HG03354 (cell line): ENCODE data around the gene SPINK4.

ENCODE experiments used
- ATAC-seq: cut with Tn5 transposase; IDR thresholded peaks from one replicate; pipeline ENCODE4 v1.9.1; 2021; ENCODE audit warnings: mild to moderate bottlenecking; ENCODE audit not compliant: unreplicated experiment, poor library complexity, severe bottlenecking

Gene SPINK4

DNA sequence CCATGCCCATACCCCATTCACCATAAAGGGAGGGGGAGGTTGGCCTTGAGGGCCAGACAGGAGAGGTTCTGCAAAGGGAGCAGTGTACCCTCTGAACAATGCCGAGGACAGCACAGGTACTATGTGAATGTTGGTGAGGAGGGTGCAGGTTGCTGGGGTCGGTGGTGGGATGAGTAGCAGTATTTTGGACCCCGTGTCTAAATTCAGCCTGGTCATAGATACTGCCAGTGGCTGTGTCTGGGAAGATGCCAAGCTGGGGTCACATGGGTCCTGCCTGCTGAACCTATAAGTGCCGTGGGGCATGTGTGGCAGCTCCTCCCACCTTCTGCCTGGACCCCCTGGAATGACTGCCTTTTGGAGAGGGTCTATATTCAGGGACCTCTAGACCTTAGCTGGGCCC, 11.4 kb upstream of the SPINK4 start:
- ATAC-seq = no peak

GRCh38 chr9:33229359-33230114, 10.4 kb upstream of the SPINK4 start:
- ATAC-seq = no peak

DNA sequence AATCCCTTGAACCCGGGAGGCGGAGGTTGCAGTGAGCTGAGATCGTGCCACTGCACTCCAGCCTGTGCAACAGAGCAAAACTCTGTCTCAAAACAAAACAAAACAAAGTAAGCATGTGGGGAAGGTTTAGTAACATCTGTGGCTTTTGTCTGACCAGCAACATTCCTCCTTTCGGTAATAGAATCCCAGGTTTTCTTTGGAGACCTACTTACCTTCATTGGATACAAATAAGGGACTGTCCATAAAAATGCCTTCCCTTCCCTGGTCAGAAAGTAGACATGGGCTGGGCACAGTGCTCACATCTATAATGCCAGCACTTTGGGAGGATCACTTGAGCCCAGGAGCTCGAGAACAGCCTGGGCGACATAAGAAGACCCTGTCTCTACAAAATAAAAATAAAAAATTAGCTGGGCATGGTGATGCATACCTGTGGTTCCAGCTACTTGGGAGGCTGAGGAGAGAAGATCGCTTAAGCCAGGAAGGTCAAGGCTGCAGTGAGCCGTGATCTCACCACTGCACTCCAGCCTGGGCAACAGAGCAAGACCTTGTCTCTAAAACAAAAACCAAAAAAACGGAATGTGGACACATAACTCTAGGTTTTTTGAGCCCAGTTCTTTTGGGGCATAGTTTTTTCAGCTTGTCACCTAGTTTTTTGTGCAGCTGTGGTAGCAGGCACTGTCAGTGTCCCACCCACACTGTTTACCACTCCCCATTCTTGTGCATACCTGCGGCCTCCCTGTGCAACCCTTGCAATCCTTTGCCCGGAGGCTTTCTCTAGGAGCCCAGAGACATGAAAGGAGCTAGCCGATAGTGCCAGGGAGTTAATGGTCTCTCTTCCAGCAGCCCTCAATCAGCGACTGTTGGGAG, 9.0 kb upstream of the SPINK4 start:
- no peak for ATAC-seq

- no peak for ATAC-seq
Measured at GRCh38 chr9:33231623-33231942, 8.4 kb upstream of the SPINK4 start.

DNA sequence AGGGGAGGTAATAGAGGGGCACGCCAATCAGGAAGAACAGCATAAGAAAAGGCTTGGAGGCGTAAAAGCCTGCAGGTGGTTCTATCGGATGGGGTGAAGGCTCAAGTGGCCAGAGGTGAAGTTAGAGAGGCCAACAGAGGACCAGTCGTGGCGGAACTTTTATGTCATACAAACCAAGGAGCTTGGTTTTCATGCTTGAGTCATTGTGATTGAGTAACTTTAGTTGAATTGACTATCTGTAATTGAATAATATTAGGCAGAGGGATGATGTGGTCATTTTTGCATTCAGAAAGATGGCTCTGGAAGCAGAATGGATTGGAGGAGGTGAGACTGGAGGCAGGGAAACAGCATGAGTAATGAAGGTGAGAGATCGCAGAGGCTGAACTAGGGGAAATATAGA, 7.2 kb upstream of the SPINK4 start:
- no peak for ATAC-seq

DNA sequence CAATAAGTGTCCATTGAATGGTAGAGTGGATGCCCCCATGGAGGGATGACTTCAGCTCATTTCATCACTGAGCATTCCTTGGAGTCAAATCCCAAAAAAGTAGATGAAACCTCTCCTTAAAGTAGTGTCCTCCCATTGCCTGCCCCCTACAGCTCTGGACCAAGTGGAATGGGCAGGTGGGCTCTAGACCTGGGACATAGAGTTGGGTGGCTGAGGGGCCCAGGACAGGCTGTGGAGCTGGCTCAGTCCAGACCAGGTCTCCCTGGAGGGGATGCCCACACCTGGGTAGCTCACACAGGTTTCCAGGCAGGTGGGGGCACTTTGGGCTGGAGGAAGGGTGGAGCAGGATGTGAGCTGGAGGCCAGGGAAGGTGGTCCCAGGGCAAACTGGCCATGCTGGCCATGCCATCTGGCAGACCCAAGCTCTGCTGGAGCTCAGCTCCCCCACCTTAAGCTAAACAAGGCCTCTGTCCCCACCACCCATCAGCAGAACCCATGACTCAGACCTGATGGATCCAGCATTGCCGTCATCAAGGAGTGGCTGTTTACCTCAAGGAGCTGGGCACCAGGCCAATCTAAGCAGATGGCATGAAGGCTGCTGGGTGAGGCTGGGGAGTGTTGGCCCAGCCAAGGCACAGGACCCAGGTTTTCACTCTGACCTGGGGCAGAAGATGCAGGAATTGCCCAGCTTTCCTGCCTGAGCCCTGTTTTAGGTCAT, 6.2 kb upstream of the SPINK4 start:
- ATAC-seq = no peak

- ATAC-seq = no peak
Measured at GRCh38 chr9:33234511-33235467, 5.2 kb upstream of the SPINK4 start.

DNA sequence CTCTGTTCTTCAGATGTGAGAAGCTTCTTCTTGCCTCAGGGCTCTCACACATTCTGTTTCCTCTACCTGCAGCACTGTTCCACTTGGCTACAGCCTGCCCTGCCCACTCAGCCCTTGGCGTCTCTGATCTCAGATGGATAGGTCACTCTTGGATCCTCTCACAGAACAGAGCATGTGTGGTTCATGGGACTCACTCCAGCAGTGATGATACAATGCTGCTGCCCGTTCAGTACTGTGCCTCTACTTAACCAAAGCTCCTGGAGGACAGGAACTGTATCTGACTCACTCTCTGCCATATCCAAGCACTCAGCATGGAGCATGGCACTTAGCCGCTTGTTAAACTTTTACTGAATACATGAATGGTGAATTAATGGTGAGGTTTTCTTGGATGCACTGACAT, 3.4 kb upstream of the SPINK4 start:
- ATAC-seq = no peak

GRCh38 chr9:33241298-33241697, 1.3 kb downstream of the SPINK4 start:
- ATAC-seq = no peak

- no peak for ATAC-seq
Measured at GRCh38 chr9:33242609-33243134, 2.7 kb downstream of the SPINK4 start.

- no peak for ATAC-seq
Measured at GRCh38 chr9:33244137-33244784, 4.3 kb downstream of the SPINK4 start.

DNA sequence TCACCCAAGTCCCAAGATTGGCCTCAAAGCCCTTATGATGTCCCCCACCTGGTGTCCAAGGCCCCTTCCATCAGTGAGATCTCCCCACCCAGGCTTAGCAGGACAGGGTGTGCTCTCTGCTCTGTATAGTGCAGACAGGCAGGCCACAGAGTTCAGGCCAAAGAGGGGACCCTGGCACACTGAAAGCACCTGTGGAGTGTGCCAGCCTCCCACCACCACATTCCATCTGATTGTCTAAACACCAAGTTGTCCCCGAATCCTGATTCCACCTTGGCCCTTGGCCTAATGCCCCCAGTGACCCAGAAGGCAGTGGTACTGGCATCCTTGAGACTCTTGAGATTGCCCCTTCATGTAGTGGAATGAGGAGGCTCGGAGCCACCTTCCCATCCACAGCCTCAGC, 5.4 kb downstream of the SPINK4 start:
- no peak for ATAC-seq

DNA sequence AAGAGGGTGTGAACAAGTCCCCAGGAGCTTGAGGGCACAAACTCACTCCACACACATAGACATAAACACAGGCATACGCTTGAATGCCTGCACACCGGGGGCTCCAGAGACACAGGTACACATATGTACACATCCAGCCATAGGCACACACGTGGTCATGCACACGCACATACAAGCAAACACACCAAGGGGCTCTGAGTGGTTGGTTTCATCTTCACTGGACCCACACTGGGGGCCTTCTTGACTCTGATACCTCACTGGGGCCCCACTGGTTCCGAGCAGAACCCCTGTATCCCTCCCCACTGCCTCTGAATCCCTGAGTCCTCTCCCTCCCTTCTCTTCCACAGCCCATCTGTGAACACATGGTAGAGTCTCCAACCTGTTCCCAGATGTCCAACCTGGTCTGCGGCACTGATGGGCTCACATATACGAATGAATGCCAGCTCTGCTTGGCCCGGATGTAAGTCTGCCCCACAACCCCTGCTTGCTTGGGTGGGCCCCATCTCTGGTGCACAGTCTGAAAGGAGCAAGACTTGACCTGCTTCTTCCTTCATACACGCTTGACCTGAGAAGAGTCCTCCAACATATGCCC, 6.4 kb downstream of the SPINK4 start:
- ATAC-seq = no peak

- ATAC-seq = peak; percentile 5
Measured at GRCh38 chr9:33248606-33249005, 8.6 kb downstream of the SPINK4 start.

DNA sequence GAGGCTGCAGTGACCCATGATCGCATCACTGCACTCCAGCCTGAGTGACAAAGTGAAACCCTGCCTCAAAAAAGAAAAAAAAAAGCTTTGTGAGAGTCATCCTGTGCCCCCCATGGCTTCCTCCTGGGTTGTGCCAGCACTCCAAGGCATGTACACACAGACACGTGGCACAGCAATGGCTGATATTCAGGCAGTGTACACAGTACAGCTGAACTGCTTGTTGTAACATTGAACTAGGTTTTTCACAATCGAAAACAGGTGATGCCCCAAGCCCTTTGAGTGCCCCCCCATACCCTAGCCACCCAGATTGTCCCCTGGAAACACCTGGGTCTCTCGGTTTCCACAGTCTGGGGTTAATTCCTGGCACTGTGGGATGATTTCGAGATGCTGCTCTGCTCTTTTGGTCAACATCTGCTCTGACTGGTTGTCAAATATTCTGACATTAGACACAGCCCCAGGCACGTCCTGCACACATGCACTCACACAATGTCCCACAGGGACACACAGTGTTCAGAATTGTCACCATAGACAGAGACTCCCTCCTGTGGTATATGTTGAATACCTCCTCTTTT, 9.2 kb downstream of the SPINK4 start:
- peak; percentile 64 for ATAC-seq

DNA sequence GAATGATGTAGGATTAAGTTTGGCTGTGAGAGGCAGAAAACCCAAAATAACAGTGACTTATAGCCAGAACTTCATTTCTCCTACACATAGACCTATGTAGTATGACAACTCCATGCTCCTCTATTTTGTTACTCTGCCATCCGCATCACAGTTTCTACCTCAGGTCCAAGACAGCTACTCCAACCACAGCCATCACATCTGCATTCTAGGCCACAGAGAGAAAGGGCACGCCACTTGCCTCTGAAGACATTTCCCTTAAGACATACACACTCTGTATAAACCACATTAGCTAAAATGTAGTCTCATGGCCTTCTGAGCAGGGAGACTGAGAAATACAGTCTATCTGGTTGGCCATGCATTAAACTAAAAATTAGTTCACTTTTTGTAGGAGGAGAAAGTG, 10.0 kb downstream of the SPINK4 start:
- ATAC-seq = no peak

- ATAC-seq = no peak
Measured at GRCh38 chr9:33250458-33250995, 10.6 kb downstream of the SPINK4 start.

DNA sequence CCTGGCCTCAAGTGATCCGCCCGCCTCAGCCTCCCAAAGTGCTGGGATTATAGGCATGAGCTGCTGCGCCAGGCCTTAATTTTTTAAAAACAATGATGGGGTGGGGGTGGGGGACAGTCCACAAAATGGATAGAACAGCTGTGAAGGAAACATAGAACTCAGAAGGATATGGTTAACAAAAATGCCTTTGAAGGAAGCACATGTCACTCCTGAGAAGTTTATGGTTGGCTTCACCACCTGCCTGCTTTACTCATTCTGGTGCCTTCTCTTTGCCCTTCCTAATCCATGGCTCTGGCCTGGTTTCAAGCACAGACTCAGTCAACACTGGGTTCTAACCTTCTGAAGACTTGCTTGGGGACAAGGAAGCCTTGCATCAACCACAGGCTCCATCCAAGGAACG, 14.2 kb downstream of the SPINK4 start:
- ATAC-seq = no peak
